ENCODE results near the gene MFRP. TPM values are rescaled to one million over a fixed set of nuclear protein-coding genes. Genes with fewer than 3 reads are reported as not detected.

The MFRP gene
- total RNA-seq, 2 donors from 2014 or later, result not detected

DNA sequence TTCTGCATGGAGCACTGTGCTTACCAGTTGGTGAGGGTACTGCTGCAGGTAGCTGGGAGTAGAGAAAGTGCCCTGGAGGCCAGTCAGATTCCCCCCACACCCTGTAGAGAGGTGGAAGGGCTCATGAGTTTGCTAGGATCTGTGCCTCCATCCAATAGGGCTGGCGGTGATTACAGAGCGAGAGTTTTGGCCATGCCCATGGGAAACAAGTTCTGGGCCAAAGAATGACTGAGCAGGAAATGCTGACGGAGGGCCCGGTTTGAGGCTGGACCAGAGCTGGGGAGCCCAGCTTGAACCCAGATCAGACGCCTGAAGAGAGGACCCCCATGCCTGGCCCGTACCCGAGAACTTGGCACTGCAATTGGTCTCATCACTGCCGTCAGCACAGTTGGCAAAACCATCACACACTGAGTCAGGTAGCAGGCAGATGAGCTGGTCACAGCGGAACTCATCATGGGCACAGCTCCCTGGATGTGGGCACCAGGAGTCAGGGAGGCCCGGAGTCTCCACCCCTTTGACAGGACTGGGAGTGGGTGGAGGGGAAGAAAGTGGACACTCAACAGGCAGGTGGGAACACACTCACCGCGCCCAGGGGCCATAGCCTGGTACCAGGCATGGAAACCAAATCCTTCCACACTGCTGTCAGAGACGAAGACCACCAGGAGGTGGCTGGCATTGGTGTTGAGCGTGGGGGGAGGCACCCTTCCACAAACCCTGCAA is 2.1 kb downstream of the MFRP start:
- Histone ChIP-seq H3K9me3 (no peaks in the 10 kb centered on the region), H3K4me1 (peaks cover 0 to 24% of the 10 kb centered on the region in 2 donors), H3K4me3 (no peak overlapping the region), H3K27me3 (no peaks in the 10 kb centered on the region), H3K36me3 (no peaks in the 10 kb centered on the region), H3K27ac (no peak overlapping the region)
- no peak for DNase-seq (ENCODE audit: low spot score)
- TF ChIP-seq, protein P1, sequence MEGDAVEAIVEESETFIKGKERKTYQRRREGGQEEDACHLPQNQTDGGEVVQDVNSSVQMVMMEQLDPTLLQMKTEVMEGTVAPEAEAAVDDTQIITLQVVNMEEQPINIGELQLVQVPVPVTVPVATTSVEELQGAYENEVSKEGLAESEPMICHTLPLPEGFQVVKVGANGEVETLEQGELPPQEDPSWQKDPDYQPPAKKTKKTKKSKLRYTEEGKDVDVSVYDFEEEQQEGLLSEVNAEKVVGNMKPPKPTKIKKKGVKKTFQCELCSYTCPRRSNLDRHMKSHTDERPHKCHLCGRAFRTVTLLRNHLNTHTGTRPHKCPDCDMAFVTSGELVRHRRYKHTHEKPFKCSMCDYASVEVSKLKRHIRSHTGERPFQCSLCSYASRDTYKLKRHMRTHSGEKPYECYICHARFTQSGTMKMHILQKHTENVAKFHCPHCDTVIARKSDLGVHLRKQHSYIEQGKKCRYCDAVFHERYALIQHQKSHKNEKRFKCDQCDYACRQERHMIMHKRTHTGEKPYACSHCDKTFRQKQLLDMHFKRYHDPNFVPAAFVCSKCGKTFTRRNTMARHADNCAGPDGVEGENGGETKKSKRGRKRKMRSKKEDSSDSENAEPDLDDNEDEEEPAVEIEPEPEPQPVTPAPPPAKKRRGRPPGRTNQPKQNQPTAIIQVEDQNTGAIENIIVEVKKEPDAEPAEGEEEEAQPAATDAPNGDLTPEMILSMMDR (IDR thresholded peaks at IDR 0.05), result no peak

DNA sequence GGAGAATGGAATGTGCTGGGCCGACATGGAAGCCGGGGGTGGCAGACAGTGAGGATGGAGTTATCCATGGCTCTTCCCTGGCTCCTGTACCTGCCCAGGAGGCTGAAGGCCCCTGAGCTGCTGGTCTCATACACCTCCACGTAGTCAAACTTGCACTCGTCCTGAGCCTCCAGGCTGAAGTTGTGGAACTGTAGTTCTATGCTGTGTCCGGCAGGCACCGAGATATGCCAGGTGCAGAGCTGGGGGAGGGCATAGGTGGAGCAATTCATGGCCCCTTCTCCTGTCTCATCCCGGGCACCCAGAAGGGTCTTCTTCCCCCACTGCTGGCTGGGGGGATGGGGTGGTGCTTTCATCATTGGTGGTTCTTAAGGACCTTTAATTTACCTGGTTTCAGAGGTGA is 2.8 kb downstream of the MFRP start:
- no peaks in the 10 kb centered on the region for H3K9me3 ChIP-seq
- H3K4me3 ChIP-seq, result no peak overlapping the region
- no peak for DNase-seq (ENCODE audit: low spot score)
- no peak overlapping the region for H3K27ac ChIP-seq
- H3K4me1 ChIP-seq, result peaks cover 0 to 31% of the 10 kb centered on the region in 2 donors
- no peaks in the 10 kb centered on the region for H3K36me3 ChIP-seq
- H3K27me3 ChIP-seq, result no peaks in the 10 kb centered on the region
- TF ChIP-seq, protein P1 (IDR thresholded peaks at IDR 0.05), result no peak

DNA sequence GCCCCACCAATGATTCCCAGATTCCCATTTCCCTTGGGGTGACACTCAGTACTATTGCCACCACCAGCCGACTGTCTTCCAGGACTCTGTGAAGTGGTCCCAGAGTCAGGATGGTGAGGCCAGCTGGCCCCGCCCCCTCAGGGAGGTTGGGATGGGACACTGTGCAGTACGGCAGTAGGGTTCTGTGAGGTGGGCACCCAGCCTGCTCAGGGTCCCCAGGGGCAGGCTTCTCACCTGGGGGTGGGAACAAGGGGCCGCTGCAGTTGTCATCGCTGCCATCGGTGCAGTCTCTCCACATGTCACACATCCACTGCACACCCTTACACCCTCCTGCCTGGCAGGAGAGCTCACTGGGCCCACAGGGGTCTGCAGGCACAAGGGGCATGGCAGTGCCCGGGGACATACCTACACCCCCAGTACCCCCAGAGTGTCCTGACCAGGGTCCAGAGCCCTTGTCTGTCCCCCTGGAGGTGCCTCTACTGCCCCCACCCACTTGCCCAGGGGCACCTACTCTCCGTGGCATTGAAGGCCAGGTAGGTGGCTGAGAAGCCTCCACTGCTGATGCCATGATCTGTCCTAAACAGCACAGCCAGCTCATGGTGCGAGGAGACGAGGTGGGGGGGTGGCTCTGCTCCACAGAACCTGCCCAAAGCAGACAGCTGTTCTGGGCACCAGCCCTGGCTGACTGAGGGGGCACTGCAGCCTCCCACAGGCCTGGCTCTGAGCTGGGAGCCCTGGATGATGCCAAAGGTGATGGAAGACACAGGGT is 4.0 kb downstream of the MFRP start:
- H3K9me3 ChIP-seq, result no peaks in the 10 kb centered on the region
- TF ChIP-seq, protein P1 (IDR thresholded peaks at IDR 0.05), result no peak
- no peaks in the 10 kb centered on the region for H3K36me3 ChIP-seq
- no peak overlapping the region for H3K27ac ChIP-seq
- DNase-seq (ENCODE audit: low spot score), result no peak
- no peaks in the 10 kb centered on the region for H3K27me3 ChIP-seq
- peaks cover 0 to 43% of the 10 kb centered on the region in 2 donors for H3K4me1 ChIP-seq
- no peak overlapping the region for H3K4me3 ChIP-seq

DNA sequence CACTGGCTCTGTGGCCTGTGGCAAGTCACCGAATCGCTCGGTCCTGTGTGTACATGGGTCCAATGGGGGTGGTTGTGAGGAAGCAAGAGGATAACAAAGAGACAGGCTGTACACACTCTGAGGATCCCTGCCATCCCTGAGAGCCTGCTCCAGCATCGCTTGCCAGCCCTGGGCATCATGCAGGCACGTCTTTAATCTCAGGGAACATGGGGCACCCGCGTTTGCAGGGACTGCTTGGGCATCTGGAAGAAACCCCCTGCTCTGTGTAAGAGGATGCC is 4.5 kb downstream of the MFRP start:
- no peak for DNase-seq (ENCODE audit: low spot score)
- TF ChIP-seq, protein P1 (IDR thresholded peaks at IDR 0.05), result no peak
- Histone ChIP-seq H3K9me3 (no peaks in the 10 kb centered on the region), H3K4me3 (no peak overlapping the region), H3K27ac (peak overlapping the region in 1 of 2 donors; percentile 97), H3K4me1 (peaks cover 0 to 48% of the 10 kb centered on the region in 2 donors), H3K36me3 (no peaks in the 10 kb centered on the region), H3K27me3 (no peaks in the 10 kb centered on the region)

DNA sequence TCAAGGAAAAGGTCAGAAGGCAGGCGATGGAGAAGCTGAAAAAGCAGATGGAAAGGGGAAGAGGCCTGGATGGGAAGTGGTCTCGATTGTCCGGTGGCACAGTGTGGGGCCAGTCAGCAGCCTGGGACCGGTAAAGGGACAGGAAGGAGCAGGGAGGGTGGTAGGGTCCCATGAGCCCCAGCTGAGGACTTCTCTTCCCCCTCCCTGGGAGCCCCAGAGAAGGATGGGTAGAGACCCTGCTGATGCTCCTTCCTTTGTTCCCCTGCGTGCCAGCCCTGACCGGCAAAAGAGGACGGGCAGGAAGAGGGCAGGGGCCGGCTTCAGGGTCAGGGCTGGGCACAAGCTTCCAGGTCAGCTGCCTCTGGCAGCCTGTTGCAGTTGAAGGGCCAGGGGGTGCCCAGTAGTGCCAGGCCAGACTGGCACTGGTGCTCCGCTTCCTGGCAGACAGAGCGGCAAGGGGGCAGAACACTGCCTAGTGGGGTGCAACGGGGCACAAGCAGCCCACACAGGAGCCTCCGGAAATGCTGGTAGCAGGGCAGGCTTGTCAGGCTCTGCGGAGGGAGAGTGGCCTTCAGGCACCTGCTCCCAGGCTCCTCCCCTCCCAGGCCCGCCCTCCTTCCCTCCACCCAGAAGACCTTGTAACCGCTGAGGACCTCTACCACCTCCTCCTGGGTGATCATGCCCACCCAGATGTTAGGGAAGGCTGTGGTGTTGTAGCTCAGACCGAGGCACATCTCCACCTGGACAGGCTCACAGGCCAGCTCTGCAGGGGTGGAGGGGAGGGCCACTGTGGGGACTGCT is 5.1 kb downstream of the MFRP start:
- Histone ChIP-seq H3K36me3 (no peaks in the 10 kb centered on the region), H3K27me3 (no peaks in the 10 kb centered on the region), H3K9me3 (no peaks in the 10 kb centered on the region), H3K4me1 (peaks cover 0 to 51% of the 10 kb centered on the region in 2 donors), H3K4me3 (peak overlapping the region in 1 of 2 donors; percentile 82), H3K27ac (peak overlapping the region; percentile 97 to 98)
- TF ChIP-seq, protein P1 (IDR thresholded peaks at IDR 0.05), result no peak
- DNase-seq (ENCODE audit: low spot score), result no peak
